K562 (cell line): ENCODE measurements around the gene HSPA1L. TPM values are rescaled to one million over a fixed set of nuclear protein-coding genes. Genes with fewer than 3 reads are reported as not detected.

Experiments
- ADNP ChIP-seq: fragments of 200-800 bp; sonication (Bioruptor generic); IDR thresholded peaks from 2 replicates; pipeline ENCODE4 v1.6.1; 2016; ENCODE audit warnings: missing genetic modification characterization, missing compliant biosample characterization
- CREB5 ChIP-seq: fragments of 250-450 bp; sonication (Bioruptor Pico); IDR thresholded peaks from 2 replicates; pipeline ENCODE4 v1.5.0; 2020; ENCODE audit warnings: mild to moderate bottlenecking
- DPF2 ChIP-seq: fragments of 450-650 bp; IDR thresholded peaks from 2 replicates; pipeline ENCODE4 v1.6.1; 2016
- ESRRA ChIP-seq: fragments of 450-650 bp; IDR thresholded peaks from 2 replicates; pipeline ENCODE4 v1.6.1; 2014; ENCODE audit warnings: low read depth, mild to moderate bottlenecking, moderate library complexity, borderline replicate concordance
- HINFP ChIP-seq: fragments of 450-650 bp; conservative IDR thresholded peaks from 2 replicates; pipeline ENCODE4 v1.6.1; 2016; ENCODE audit warnings: missing genetic modification characterization, low read depth, mild to moderate bottlenecking, control low read depth, missing compliant biosample characterization
- HMG20A ChIP-seq: fragments of 450-650 bp; formaldehyde crosslinking; conservative IDR thresholded peaks from 2 replicates; pipeline ENCODE4 v1.4.0; 2020; ENCODE audit warnings: mild to moderate bottlenecking, mixed read lengths
- HNRNPL ChIP-seq: fragments of 200-400 bp; formaldehyde crosslinking; IDR thresholded peaks from 2 replicates; pipeline ENCODE4 v1.6.1; 2017; ENCODE audit warnings: low read depth, mild to moderate bottlenecking, low read length
- L3MBTL2 ChIP-seq: fragments of 450-650 bp; IDR thresholded peaks from 2 replicates; pipeline ENCODE4 v1.6.1; 2016; ENCODE audit warnings: mild to moderate bottlenecking, moderate library complexity
- NCOR1 ChIP-seq: fragments of 450-650 bp; IDR thresholded peaks from 2 replicates; pipeline ENCODE4 v1.6.1; 2016; ENCODE audit warnings: mild to moderate bottlenecking, moderate library complexity
- SLC30A9 ChIP-seq: fragments of 250-450 bp; sonication (Bioruptor Pico); IDR thresholded peaks from 2 replicates; pipeline ENCODE4 v1.8.0; 2022; ENCODE audit warnings: mild to moderate bottlenecking, moderate library complexity
- SNIP1 ChIP-seq: fragments of 450-650 bp; IDR thresholded peaks from 2 replicates; pipeline ENCODE4 v1.7.1; 2017; ENCODE audit warnings: low read depth, mild to moderate bottlenecking
- SUPT5H ChIP-seq: fragments of 450-650 bp; IDR thresholded peaks from 2 replicates; pipeline ENCODE4 v1.6.1; 2016
- TCF15 ChIP-seq: fragments of 250-450 bp; sonication (Bioruptor Pico); IDR thresholded peaks from 2 replicates; pipeline ENCODE4 v1.8.0; 2022; ENCODE audit warnings: moderate library complexity, mild to moderate bottlenecking, inconsistent platforms
- THRAP3 ChIP-seq: fragments of 450-650 bp; IDR thresholded peaks from 2 replicates; pipeline ENCODE4 v1.6.1; 2016; ENCODE audit warnings: mild to moderate bottlenecking, inconsistent platforms, borderline replicate concordance
- ZBTB7A ChIP-seq: IDR thresholded peaks from 2 replicates; pipeline ENCODE4 v1.6.1; 2011; ENCODE audit warnings: low read depth, mild to moderate bottlenecking, low read length, moderate library complexity, borderline replicate concordance; ENCODE audit not compliant: control insufficient read depth
- ZFX ChIP-seq: sonication (generic); formaldehyde crosslinking; IDR thresholded peaks from 2 replicates; pipeline ENCODE4 v1.8.0; 2022; ENCODE audit warnings: mild to moderate bottlenecking, missing genetic modification reagents, moderate library complexity
- ZNF197 ChIP-seq: fragments of 200-800 bp; sonication (Bioruptor generic); IDR thresholded peaks from 2 replicates; pipeline ENCODE4 v1.6.1; 2016; ENCODE audit warnings: low read depth, missing genetic modification characterization, missing compliant biosample characterization
- ZNF224 ChIP-seq: sonication (generic); formaldehyde crosslinking; IDR thresholded peaks from 2 replicates; pipeline ENCODE4 v1.8.0; 2022; ENCODE audit warnings: mild to moderate bottlenecking, missing genetic modification reagents
- ZNF280A ChIP-seq: fragments of 450-650 bp; IDR thresholded peaks from 2 replicates; pipeline ENCODE4 v1.6.1; 2018; ENCODE audit warnings: mild to moderate bottlenecking, low read depth; ENCODE audit not compliant: partially characterized antibody
- polyA plus RNA-seq, 8 experiments: library from polyadenylated mRNA; depleted of rRNA in 4 of 8; stranded (reverse) in 5 of 8; unstranded in 3 of 8; fragments of >200 nt; fragmentation: Nextera tagmentation in 2 of 8; fragmentation: Illumina TruSeq in 1 of 8; extraction: Ambion mirVana in 2 of 8; extraction: Trizol in 1 of 8; gene quantifications; 2 replicates each; pipeline versions ENCODE4 v1.2.1 to v1.2.3, GENCODE V29; 2011 to 2014; ENCODE audit warnings: inconsistent platforms in 1 of 8, missing spikeins in 1 of 8
- total RNA-seq, 7 experiments: library from RNA; depleted of rRNA in 6 of 7; stranded (reverse); fragments of >200 nt in 6 of 7; fragmentation: Illumina TruSeq in 2 of 7; extraction: Trizol in 2 of 7; gene quantifications; 2 replicates each; pipeline versions ENCODE4 v1.2.1 to v1.2.3, GENCODE V29; 2011 to 2021; ENCODE audit warnings: low replicate concordance in 1 of 7
- TF ChIP-seq, protein P1 (sequence below): sonication (generic); formaldehyde crosslinking; IDR thresholded peaks from 2 replicates; pipeline ENCODE4 v1.8.0; 2022; ENCODE audit warnings: mild to moderate bottlenecking, missing genetic modification reagents
- TF ChIP-seq, protein P2 (sequence below): fragments of 250-450 bp; sonication (Bioruptor Pico); IDR thresholded peaks from 2 replicates; pipeline ENCODE4 v1.8.0; 2022; ENCODE audit warnings: inconsistent platforms, mild to moderate bottlenecking, moderate library complexity, borderline replicate concordance

Gene HSPA1L
- total and polyA plus RNA-seq, 9 of the 15 experiments (the other 6 are each of a cell fraction or from before 2014, with no cell fraction given) = 0.14 to 2.1 (median 1.3) TPM

- TF ChIP-seq TCF15 (CRISPR knock-in tag) = no peak
- 0 out of 2 replicates have a peak, but pooled peaks have one; percentile 55 for TF ChIP-seq SLC30A9 (CRISPR knock-in tag)
- TF ChIP-seq, protein P1, sequence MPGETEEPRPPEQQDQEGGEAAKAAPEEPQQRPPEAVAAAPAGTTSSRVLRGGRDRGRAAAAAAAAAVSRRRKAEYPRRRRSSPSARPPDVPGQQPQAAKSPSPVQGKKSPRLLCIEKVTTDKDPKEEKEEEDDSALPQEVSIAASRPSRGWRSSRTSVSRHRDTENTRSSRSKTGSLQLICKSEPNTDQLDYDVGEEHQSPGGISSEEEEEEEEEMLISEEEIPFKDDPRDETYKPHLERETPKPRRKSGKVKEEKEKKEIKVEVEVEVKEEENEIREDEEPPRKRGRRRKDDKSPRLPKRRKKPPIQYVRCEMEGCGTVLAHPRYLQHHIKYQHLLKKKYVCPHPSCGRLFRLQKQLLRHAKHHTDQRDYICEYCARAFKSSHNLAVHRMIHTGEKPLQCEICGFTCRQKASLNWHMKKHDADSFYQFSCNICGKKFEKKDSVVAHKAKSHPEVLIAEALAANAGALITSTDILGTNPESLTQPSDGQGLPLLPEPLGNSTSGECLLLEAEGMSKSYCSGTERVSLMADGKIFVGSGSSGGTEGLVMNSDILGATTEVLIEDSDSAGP (CRISPR knock-in tag) = 0 out of 2 replicates have a peak, but pooled peaks have one; percentile 74
- no peak for TF ChIP-seq ZNF280A
- TF ChIP-seq DPF2 = peak; percentile 91; the same call in 1 of the 2 replicates
- TF ChIP-seq SNIP1 = no peak
- TF ChIP-seq ZBTB7A = peak; percentile 99
- TF ChIP-seq HINFP (tag) = peak; percentile 87
- TF ChIP-seq, protein P2, sequence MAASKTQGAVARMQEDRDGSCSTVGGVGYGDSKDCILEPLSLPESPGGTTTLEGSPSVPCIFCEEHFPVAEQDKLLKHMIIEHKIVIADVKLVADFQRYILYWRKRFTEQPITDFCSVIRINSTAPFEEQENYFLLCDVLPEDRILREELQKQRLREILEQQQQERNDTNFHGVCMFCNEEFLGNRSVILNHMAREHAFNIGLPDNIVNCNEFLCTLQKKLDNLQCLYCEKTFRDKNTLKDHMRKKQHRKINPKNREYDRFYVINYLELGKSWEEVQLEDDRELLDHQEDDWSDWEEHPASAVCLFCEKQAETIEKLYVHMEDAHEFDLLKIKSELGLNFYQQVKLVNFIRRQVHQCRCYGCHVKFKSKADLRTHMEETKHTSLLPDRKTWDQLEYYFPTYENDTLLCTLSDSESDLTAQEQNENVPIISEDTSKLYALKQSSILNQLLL = no peak
- TF ChIP-seq ZFX (CRISPR knock-in tag) = peak; percentile 66
- no peak; the same call in 1 of the 2 replicates for TF ChIP-seq SUPT5H
- no peak for TF ChIP-seq ADNP (tag)
- peak; percentile 93 for TF ChIP-seq ESRRA
- no peak for TF ChIP-seq ZNF224 (CRISPR knock-in tag)
- TF ChIP-seq L3MBTL2 = peak; percentile 94
- no peak for TF ChIP-seq THRAP3
- TF ChIP-seq ZNF197 = peak; percentile 89; the same call in 1 of the 2 replicates
- no peak for TF ChIP-seq CREB5 (CRISPR knock-in tag)
- no peak for TF ChIP-seq HMG20A (CRISPR knock-in tag)
- TF ChIP-seq NCOR1 = peak; percentile 69
- TF ChIP-seq HNRNPL = peak; percentile 99
Observed at GRCh38 chr6:31795616-31796298, 19.3 kb downstream of the HSPA1L start, which contains the start of gene VARS1 (continued).
